Activated T-helper 9 cell treated with anti-CD3 and anti-CD28 coated beads, Interleukin-2, amount 50 U/mL, for 16 hours (primary cell): ENCODE measurements around the gene IGFALS.
A peak's percentile ranks its signal among the peaks of the same experiment; 100 is the strongest.
"Not testable (repeated sequence)": the region's sequence is repeated elsewhere in the genome, so short reads cannot be mapped to it uniquely, and the experiment has no call there.

ENCODE experiments used
- DNase-seq: peaks from one replicate; pipeline ENCODE4 v3.0.0-alpha.2; 2020; ENCODE audit warnings: low read depth

Gene IGFALS

DNA sequence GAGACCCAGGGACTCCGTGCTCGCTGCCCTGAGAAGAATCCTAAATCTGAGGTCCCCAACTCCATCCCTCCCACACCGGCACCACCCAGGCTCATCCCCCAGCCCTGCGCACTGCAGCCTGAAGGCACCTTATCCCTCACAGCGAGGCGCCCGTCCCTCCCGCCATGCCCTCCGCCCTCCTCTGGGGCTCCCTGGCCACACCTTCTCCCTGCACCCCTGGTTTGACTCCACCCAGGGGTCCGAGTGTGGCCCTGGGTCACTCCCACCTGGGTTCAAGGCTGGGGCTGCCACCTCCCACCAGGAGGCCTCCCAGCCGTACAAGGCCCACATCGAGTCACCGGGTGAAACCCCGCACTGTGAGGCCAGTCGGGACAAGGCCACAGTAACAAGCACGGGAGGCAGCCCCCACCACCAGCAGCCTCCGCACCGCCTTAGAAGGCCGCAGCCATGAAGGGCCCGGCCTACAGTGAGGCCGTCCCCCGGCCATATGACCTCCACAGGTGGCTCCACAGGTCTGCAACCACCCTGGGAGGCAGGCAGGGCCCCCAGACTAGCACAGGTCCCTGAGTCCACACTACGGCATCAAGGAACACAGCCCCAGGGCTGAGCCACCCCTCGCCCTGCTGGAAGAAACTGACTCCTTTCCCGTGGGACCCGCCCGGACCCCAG, 24.8 kb upstream of the IGFALS start:
- no peak for DNase-seq

DNA sequence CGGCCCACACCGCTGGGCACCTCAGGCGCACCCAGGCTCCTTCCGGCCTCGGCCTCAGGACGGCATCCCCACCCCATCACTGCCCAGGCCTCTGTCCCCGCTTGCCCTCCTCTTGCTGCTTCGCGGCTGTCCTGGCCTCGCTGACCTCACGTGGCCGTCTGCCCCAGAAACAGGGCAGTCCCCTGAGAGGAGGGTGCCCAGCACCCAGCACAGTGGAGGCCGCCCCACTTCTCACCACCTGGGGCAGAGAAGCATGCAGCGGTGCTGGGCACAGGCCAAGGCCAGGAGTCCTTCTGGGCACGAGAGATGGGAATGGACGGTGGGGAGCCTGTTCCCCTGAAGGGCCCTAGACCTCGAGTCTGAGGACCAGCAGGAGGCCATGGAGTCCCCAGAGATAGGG, 24.2 kb upstream of the IGFALS start:
- no peak for DNase-seq

- no peak for DNase-seq
Observed at GRCh38 chr16:1817276-1817589, 23.7 kb upstream of the IGFALS start.

GRCh38 chr16:1816396-1817275, 23.1 kb upstream of the IGFALS start:
- DNase-seq = no peak

DNA sequence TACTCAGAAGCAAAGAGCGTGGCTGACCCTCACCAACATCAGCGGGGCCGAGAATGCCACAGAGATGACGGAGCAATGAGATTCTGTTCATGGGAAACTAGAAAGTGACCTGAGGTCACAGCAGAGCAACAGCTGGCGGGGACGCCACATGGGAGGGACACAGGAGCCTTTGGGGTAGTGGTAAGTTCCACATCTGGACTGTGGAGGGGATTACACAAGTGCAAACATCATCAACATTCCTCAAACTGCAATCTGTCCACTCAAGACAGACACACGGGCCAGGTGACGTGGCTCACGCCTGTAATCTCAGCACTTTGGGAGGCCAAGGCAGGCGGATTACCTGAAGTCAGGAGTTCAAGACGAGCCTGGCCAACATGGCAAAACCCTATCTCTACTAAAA, 22.0 kb upstream of the IGFALS start:
- DNase-seq = no peak

- DNase-seq = peak; percentile 16
Observed at GRCh38 chr16:1812732-1813163, 19.2 kb upstream of the IGFALS start.

DNA sequence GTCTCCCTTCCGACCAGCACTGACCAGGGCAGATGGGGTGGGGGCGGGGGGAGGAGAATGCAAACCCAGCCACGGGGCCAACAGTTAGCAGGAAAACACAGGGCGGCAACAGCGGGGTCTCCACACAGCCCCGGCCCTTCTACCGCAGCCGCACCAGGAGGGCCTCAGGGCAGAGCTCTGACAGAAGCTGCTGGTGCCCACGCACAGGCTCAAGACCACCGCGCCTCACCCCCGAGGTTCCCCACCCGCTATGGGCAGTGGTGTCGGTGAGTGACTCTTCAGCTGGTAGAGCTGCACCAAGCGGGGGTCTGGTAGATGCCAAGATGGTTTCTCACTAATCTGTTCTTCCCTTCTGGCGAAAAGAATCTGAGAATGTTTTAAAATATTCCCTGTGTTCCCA, 17.0 kb upstream of the IGFALS start:
- no peak for DNase-seq

DNA sequence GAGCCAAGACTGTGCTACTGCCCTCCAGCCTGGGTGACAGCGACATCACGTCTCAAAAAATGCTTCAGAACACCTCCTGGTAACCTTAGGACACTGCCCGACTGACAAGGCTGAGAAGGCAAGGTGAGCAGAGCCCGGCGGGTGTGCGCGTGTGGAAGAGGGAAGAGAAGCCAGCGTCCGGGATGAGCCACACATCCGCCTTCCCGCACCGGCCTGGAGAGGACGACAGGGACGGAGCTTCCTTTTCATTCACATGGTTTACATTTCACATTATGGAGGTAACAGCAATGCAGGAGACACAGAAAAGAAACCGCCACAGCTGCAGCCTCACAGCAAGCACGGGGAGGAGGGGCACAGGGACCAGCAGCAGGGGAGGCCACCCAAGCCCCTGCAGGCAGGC, 16.6 kb upstream of the IGFALS start:
- DNase-seq = no peak

GRCh38 chr16:1809281-1809801, 15.8 kb upstream of the IGFALS start:
- no peak for DNase-seq

DNA sequence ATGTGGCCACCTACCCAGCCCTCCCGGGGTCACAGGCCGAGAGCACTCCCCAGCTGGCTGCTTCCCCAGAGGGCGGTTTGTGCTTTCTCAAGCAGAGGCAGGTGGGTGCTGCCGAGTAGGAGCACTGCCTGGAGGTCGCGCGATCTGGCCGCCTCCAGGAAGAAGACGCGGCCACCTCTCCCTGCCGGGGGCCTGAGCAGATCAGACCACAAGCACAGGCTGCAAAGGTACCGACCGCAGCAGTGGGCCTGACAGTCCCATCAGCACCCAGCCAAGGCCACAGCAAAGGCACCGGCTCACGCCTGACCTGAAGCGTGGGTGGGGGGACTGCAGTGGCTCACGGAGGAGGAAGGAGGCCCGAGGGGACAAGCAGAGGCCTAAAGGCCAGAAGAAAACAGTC, 15.2 kb upstream of the IGFALS start:
- no peak for DNase-seq

DNA sequence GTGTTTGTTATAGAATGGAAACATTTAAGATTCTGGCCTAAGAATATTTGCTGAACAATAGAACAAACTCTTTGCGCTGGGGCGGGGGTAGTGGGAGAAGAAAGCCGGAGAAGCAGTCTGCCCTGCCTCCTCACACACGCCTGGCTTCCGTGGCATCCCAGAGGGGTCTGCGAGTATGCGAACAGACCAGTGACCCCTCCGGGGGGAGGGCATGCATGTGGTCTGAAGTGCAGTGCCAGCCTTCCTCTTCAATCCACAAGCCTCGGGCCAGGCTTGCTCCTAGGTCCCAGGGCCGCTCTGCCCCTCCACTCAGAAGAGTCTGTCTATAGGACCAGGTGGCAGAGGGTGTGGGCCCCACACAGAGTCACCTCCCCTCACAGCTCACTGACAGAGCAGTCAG, 14.1 kb upstream of the IGFALS start:
- DNase-seq = no peak

DNA sequence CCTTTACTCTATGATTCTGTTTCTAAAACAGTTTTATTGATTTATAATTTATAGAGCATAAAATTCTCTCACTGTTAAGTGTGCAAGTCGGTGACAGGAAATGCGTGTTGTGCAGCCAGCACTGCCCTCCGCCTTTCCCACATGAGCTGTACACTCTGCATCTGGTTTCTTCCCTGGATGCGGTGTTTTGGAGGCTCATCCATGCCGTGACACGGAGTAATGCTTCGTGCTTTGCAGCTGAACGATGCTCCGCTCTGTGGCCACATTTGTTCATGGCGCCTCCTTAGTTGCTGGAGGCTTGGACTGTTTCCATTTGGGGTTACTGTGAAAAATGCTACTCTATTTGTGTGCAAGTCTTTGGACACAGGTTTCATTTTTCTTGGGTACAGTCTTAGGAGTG, 7.2 kb upstream of the IGFALS start:
- no peak for DNase-seq

- not testable (repeated sequence) for DNase-seq
Observed at GRCh38 chr16:1799263-1799662, 5.8 kb upstream of the IGFALS start.

DNA sequence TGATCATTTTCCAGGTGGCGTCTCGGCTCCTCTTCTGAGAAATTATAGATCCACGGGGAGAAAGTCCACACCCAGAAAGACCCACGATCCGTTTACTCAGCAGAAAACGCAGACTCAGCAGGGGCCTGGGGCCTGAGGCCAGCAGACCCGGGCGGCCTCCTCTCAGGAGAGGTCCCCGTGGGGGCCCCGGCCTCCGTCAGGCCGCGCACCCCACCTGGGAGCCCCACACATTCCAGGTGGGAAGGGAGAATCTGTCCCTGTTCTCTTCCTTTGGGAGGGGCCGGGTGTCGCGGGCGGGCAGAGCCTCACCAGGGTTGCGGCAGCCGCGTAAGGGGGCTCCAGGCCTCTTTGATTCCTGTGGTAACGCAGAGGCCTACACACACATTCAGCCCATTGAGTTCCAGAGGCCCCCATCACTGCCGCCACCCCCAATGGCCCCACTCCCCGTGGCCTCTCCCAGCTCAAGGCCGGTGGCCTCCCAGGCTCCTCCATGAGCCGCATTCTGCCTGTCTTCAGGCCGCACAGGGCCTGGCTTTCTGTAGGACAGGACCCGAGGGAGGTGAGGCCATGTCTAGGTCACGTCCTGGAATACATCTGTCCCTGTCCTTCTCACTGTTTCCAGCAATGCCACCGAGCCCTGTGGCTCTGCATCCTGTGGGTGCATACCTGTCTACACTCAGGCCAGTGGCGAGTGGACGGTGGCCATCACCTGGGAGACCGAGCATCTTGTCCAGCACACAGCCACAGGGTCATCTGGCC, 1.6 kb upstream of the IGFALS start:
- no peak for DNase-seq

DNA sequence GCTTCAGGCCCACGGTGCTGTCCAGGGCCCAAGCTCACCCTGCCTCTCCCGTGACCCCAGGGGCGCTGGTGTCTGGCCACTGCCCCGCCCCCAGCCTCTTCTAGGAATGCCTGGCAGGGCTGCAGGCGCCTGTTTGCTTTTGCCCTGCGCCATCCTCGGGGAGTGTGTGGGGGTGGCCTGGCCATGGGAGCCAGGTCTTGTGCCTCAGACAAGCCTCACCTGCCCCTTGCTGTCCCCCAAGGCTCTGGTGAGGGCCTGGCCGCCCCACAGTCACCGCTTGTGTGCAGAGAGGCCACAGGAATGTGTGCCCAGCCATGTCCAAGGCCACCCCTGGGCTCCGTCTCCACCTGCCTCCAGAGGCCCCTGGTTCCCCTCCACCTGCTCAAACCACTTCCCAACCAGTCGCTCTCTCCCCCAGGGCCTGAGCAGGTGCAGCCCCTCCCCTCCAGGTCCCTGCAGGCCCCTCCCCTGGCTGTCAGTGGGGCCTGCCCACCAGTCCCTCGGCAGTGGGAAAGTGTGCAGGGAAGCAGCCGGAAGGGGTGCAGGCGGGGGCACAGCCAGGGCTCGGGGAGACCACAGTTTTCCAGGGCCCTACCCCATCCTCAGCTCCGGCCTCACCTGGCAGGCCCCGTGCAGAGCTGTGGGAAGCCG, 841 bp upstream of the IGFALS start:
- DNase-seq = no peak

GRCh38 chr16:1792836-1793577, 498 bp downstream of the IGFALS start:
- no peak for DNase-seq

DNA sequence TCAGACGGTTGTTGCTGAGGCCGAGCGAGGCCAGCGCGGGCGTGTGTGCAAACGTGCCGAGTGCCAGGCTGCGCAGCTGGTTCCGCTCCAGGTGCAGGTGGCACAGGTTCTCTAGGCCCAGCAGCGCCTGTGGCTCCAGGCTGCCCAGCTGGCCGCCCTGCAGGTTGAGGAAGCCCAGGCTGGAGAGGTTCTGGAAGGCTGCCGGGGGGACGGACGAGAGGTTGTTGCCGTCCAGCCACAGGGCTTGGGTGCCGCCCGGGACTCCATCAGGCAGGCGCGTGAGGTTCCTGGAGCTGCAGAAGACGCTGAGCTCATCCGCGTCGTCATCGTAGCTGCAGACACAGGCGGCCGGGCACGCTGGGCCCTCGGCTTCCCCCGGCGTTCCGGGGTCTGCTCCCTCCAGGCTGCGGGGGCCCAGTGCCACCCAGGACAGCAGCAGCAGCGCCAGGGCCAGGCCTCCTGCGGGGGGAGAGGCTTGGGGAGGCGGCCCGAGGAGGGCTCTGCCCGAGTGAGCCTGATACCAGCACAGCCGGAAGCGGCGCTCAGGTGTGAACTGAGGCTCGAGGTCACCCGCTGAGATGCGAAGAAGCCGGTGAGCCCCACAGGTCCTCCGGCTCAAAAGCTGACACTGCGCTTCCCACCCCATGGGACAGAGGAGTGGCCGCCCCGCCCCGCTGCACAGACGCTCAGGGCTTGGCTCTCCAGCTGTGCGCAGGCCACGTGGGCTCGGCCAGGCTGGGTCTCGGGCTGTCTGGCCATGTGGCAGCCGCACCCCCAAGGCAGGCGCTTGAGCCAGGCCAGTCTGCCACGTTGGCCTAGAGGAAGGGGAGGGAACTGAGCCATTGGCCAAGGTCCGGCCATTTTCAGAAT, 1.3 kb downstream of the IGFALS start:
- DNase-seq = no peak

DNA sequence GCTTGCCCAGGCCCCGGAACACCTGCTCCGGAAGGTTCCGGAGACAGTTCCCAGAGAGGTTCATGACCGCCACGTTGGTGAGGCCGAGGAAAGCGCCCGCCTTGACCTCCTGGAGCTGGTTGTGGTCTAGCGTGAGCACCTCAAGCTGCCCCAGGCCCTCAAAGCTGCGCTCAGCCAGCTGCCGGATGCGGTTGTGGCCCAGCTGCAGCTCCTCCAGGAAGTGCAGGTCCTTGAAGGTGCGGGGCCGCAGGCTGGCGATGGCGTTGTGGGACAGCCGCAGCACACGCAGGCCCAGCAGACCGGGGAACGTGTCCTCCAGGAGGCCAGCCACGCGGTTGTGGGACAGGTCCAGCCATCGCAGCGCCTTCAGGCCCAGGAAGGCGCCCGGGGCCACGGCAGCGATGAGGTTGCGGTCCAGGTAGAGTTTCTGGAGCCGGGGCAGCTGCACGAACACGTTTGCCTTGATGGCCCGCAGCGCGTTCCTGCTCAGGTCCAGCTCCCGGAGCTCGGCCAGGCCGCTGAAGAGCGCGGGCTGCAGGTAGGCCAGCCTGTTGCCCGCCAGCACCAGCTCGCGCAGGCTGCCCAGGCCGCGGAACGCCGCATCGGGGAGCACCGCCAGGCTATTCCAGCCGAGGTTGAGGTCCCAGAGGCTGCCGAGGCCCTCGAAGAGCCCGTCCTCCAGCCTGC, 2.1 kb downstream of the IGFALS start:
- no peak for DNase-seq

- DNase-seq = no peak
Observed at GRCh38 chr16:1790611-1791255, 2.8 kb downstream of the IGFALS start.

DNA sequence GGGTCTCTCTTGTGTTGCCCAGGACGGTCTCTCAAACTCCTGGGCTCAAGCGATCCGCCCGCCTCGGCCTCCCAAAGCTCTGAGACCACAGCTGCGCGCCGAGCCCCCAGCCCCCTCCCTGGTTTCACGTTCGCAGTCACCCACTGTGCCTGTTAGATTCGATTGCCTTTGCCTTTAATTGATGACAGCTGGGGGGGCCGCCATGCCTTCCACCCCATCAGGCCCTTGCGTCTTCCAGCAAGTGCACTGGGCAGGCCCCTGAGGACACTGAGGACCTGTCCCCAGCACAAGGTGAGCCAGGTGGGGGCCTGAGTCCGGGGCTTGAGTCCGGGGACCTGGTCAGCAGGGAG, 3.3 kb downstream of the IGFALS start:
- no peak for DNase-seq
